Spleen (tissue), 7 donors: ENCODE data around the gene PLPP1.

Source experiments
- CTCF ChIP-seq, 11 experiments: fragments of 200-600 bp in 7 of 11; fragments of 450-650 bp in 4 of 11; sonication (generic) in 4 of 11; IDR thresholded peaks in 8 of 11; conservative IDR thresholded peaks in 3 of 11; 1 replicate in 7 of 11; 2 replicates in 4 of 11; pipeline versions ENCODE4 v1.4.0 to v1.8.0; 2016 to 2021; ENCODE audit warnings: antibody characterized with exemption in 11 of 11, inconsistent platforms in 4 of 11, mild to moderate bottlenecking in 1 of 11
- POLR2AphosphoS5 ChIP-seq, 3 donors: sonication (generic); formaldehyde crosslinking; IDR thresholded peaks; one replicate each; pipeline ENCODE4 v1.5.1; 2017; ENCODE audit warnings: antibody characterized with exemption in 3 of 3
- donor health status: DM: no; HTN: no; CAD: no; lungs with moderate emphysema.
- donor health status: DM: no; HTN: no; CAD: no.
- donor health status: DM: no; HTN: no; CAD: no.

GRCh38 chr5:55459572-55459971 lies 75.2 kb downstream of the PLPP1 start:
- no peak for TF ChIP-seq CTCF (IDR thresholded peaks at IDR 0.05 in 8 of 11, conservative IDR thresholded peaks at IDR 0.05 in 3 of 11)
- no peak for TF ChIP-seq POLR2AphosphoS5 (IDR thresholded peaks at IDR 0.05)
